Fibroblast of skin of scalp (primary cell): ENCODE results near the gene ACSS2.

Source experiments
- DNase-seq: peaks from one replicate; pipeline ENCODE4 v3.0.0-alpha.2; 2013

Gene ACSS2

DNA sequence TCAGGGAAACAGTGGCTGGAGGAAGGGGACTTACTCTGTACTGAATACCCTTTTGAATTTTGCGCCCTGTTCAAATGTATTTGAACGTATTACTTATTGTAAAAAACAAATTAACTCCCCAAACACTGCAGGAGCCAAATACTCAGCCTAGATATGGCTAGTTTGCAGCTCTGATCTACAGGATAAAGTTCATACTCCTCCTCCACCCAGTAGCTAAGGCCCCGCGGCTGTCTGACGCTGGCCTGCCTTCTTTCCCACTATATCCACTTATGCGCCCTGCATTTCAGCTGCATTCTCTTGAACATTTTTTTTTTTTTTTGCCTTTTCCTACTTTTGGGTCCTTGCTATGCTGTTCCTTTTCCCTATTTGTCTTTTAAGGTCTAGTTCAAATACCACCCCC, 72.7 kb downstream of the ACSS2 start:
- no peak for DNase-seq

- no peak for DNase-seq
These were observed 74.8 kb downstream of the ACSS2 start for GRCh38 chr20:34951252-34951651.

- no peak for DNase-seq
These were observed 75.2 kb downstream of the ACSS2 start for GRCh38 chr20:34951652-34952051.

DNA sequence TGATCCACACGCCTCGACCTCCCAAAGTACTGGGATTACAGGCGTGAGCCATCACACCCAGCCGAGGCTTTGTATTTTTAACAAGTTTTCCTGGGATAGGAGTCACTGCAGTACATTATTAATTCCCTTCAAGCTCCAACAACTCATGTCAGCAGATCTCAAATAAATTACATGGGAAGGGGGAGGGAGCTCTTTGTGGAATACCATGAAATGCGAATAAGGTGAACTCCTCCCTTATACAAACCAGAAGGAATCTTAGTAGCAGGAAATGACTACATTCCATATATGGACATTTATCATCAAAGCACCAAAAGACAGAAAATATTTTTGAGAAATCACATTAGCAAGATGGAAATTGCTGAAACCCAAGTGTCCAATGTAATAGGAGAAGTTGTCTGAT, 76.3 kb downstream of the ACSS2 start:
- DNase-seq, result peak; percentile 63

DNA sequence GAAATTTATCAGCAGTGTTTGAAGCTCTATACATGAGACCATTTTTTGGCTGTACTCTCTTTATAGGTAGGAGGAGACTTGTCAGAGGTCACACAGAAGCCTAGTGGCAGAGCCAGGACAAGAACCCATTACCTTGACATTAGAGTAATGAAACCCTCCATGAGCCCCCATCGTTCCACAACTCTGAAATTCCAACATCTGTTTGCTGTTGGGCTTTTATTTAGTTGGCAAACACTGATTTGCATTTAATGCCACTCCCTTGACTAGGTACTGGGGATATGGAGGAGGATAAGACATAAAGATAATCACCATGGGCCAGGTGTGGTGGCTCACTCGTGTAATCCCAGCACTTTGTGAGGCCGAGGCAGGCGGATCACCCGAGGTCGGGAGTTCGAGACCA, 77.5 kb downstream of the ACSS2 start:
- no peak for DNase-seq

DNA sequence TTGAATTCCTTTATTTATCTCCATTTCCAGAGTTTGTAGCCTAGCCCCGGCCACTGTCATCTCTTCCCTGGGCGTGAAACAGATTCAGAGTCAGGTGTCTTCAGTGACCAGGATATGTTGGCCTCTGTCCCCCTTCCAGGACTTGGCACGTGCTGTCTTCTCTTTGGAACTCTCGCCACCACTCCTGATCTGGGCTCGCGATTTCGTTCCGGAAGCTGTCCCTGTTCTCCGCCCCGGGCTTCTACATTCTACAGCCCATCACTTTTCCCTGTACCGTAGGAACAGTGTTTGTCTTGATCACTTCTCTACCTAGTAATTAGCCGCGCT, 78.5 kb downstream of the ACSS2 start:
- peak; percentile 59 for DNase-seq

DNA sequence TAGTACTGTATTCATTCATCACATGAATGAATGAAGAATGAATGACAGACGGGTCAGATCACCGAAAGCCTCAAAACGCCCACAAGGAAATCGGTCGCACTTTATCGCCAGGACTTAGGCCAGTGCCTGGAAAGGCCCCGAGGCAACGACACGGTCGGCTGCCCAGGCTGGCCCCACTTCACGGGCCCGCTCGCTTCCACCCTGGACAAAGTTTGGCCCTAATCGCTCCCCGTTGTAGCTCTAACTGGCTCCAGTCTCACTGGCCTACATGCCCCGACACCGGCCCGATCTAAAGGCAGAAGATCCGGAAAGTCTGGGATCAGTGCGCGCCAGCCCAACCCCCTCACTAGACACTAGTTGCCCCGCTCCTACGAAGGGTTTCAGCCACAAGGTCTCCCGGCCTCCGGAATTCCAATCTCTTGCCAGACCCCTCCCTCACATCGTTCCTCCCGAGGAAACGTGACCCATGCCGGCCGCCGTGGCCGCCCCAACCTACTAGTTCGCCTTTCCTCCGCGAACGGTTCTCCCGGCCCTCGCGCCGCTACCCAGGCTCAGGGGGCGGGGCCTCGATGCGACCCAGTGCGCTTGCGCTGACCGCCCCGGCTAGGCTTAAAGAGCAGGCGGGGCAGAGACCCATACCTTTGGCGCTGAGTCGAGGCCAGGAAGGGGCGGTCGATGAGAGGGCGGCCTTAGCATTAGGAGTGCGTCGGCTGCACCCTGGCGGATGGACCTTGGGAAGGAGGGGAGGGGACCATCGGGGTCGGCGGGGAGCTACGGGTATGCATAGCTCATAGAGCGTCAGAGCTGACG, 79.0 kb downstream of the ACSS2 start, which contains the start of the genes GSS and MYH7B:
Gene GSS, minus strand, starts transcription at position 576 of the 810 bp plus-strand sequence. CDS start 3,954 bp downstream, outside the sequence.
Gene MYH7B, plus strand, starts transcription at position 638 of the 810 bp plus-strand sequence. CDS start 22,138 bp downstream, outside the sequence.
- peak; percentile 96 for DNase-seq

- DNase-seq, result no peak
These were observed 79.6 kb downstream of the ACSS2 start for GRCh38 chr20:34956041-34956458.

GRCh38 chr20:34956751-34957472, 80.5 kb downstream of the ACSS2 start:
- no peak for DNase-seq

DNA sequence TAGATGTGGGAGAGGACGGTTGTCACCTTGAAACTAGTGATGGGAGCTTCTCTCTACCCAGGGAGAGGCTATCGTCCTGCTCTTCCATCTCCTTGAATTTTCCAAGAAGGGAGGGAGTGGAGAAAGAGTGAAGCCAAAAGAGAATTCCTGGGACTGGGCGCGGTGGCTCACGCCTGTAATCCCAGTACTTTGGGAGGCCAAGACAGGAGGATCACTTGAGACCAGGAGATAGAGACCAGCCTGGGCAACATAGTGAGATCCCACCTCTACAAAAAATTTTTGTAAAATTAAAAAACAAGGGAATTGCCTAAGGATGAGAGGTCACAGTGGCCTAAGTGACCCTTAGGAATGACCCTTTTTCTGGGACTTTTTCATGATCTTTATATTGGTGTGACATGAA, 88.1 kb downstream of the ACSS2 start:
- DNase-seq, result no peak

DNA sequence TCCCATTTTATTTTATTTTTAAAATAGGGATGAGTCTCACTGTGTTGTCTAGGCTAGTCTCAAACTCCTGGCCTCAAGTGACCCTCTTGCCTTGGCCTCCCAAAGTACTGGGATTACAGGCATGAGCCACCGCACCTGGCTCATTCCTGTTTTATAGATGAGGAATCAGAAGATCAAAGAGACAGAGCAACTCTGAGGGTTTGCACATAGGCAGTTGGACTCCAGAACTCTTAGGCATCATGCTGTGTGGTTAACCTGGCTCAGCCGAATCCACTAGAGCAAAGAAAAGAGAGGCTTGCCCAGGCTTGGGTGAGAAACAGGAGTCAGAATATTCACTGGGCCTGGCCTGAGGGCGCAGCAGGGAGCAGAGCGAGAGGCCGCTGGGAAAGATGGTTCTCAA, 88.6 kb downstream of the ACSS2 start:
- DNase-seq, result no peak

GRCh38 chr20:34967421-34967820, 91.0 kb downstream of the ACSS2 start:
- DNase-seq, result no peak

DNA sequence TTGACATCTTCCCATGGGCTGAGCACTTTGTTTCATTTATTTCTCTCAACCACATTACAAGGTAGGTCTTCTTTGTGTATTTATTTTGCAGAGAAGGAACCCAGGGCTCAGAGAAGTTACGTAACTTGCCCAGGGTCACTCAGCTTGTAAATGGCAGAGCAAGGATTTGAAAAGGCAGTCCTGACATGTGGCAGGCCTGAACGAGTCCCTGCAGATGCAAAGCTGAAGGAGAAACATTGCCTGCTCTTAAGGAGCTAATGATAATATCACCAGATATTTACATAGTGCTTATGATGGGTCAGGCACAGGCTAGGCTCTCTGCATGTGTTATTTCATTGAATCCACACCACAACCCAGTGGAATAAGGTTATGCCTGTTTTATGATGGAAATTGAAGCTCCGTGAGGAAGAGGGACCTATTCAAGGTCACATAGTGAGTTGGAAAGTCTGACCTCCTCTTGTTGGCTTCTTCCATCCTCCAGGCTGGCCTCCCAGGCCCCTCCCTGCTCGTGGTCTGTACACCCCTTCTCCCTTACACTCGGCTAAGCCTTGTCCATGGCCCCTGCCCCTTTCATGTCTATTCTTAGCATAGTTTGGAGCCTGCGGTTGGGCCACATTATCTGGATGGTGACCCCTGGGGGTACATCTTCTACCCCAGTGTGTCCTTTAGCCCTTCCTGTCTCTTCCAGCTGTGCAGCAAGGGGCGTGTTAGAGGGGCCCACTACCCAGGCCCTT, 91.8 kb downstream of the ACSS2 start:
- no peak for DNase-seq

DNA sequence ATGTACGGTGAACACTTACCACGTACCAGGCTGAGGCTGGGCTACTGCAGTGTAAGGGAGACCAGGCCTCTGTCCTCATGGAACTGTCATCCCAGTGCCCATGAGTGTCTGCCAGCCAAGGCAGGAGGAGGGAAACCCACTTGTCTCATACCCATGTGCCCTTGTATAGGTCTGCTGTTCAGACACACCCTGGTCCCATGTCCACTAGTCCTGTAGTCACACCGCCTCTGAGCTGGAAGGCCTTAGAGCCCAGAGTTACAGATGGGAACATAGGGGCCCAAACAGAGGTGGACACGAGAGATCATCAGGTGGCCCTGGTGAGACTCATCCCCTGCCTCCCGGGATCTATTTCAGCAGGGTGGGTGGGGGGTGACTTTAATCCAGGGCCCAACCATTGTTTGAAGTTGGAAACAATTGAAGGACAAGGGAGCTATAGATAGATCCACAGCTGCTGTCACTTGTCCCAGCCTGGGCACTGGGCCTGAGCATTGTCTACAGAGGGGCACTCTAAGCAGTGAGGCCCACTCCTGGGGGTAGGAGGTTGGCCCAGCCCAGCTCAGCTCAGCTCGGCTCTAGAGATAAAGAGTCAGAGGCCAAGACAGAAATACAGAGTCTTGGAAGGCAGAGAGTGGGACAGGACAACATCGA, 93.9 kb downstream of the ACSS2 start:
- no peak for DNase-seq

GRCh38 chr20:34970846-34971560, 94.6 kb downstream of the ACSS2 start:
- DNase-seq, result no peak

GRCh38 chr20:34971561-34972235, 95.3 kb downstream of the ACSS2 start:
- no peak for DNase-seq

GRCh38 chr20:34974246-34974645, 97.8 kb downstream of the ACSS2 start:
- no peak for DNase-seq

DNA sequence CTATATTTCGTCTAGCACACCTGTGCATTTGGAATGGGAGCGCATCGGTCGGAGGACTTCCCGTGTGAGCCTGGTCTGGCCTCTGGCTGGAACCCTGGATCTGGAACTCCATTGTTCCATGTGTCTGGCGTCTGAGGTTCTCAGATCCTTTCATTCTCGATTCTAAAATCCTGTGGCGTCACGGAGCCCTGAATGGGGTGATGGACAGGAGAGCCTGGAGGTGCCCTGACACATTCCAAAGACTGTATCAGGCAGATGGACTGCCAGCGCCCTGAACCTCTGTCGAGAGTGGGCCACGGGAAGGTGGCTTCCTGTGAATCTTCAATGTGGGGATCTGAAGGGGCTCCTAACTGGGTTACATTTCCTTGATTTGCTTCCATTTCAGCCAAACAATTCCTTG, 99.9 kb downstream of the ACSS2 start:
- no peak for DNase-seq
